ENCODE data around the gene DBF4B.

- TF ChIP-seq EZH2phosphoT487 (IDR thresholded peaks at IDR 0.05; ENCODE audit: borderline replicate concordance) (no peak), CTCF (IDR thresholded peaks at IDR 0.05 in 2 of 3, conservative IDR thresholded peaks at IDR 0.05 in 1 of 3; ENCODE audit: borderline replicate concordance in 1 of 3, insufficient read depth in 1 of 3, low read depth in 2 of 3, low read length in 2 of 3) (no peak), POLR2AphosphoS5 (IDR thresholded peaks at IDR 0.05; ENCODE audit: low read depth, low read length) (no peak), EZH2 (IDR thresholded peaks at IDR 0.05) (no peak), POLR2A (IDR thresholded peaks at IDR 0.05; ENCODE audit: borderline replicate concordance, extremely low read depth, insufficient read depth, insufficient read length) (no peak)
- TF ChIP-seq, protein P1, sequence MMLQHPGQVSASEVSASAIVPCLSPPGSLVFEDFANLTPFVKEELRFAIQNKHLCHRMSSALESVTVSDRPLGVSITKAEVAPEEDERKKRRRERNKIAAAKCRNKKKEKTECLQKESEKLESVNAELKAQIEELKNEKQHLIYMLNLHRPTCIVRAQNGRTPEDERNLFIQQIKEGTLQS (IDR thresholded peaks at IDR 0.05): no peak
Observed at GRCh38 chr17:44797802-44798201, 89.3 kb downstream of the DBF4B start.
